ENCODE data around the gene RGS19. TPM values are rescaled to one million over a fixed set of nuclear protein-coding genes. Genes with fewer than 3 reads are reported as not detected.

RGS19 gene
- total RNA-seq, 2 donors from 2014 or later, result 9.1 to 14.5 TPM

DNA sequence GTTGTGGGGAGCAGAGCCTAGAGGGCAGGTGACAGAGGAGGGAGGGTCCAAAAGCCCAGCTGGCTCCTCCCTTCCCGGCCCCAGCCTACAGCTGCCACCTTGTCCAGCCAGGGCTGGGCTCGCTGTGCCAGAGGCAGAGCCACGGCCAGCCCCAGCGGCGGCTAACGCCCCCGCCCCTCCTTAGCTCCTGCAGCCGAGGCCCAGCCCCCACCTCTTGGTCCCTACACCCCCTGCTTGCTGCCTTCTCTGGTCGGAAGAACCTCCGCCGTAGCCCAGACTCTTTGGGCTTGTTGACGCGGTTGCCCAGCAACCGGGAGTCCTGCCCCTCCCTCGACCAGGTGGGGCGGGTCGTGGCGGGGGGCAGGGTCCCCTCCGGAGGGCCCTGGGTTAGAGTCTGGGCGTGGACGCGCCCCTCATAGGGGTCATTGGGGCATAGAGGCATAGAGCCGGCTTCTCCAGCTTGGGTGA lies 5.4 kb upstream of the RGS19 start:
- intact Hi-C loops (cut with DNase I), result no loop called here
- no peak for ATAC-seq
- H3K4me3 ChIP-seq, result no peak overlapping the region
- H3K36me3 ChIP-seq (replicated peaks in 1 of 2; ENCODE audit: insufficient read depth in 1 of 2, low read depth in 2 of 2), result no peaks in the 10 kb centered on the region
- 5 to 40% methylated on average over 2 to 23 of the region's 23 CpGs for WGBS, 2 donors
- peak in 2 of 4 donors; percentile 37 to 46 for DNase-seq
- H3K9me3 ChIP-seq, result no peaks in the 10 kb centered on the region
- H3K27me3 ChIP-seq, result peaks cover 0 to 9% of the 10 kb centered on the region in 2 donors
- no peak for TF ChIP-seq POLR2A (IDR thresholded peaks at IDR 0.05)
- TF ChIP-seq, protein P1, sequence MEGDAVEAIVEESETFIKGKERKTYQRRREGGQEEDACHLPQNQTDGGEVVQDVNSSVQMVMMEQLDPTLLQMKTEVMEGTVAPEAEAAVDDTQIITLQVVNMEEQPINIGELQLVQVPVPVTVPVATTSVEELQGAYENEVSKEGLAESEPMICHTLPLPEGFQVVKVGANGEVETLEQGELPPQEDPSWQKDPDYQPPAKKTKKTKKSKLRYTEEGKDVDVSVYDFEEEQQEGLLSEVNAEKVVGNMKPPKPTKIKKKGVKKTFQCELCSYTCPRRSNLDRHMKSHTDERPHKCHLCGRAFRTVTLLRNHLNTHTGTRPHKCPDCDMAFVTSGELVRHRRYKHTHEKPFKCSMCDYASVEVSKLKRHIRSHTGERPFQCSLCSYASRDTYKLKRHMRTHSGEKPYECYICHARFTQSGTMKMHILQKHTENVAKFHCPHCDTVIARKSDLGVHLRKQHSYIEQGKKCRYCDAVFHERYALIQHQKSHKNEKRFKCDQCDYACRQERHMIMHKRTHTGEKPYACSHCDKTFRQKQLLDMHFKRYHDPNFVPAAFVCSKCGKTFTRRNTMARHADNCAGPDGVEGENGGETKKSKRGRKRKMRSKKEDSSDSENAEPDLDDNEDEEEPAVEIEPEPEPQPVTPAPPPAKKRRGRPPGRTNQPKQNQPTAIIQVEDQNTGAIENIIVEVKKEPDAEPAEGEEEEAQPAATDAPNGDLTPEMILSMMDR (IDR thresholded peaks at IDR 0.05), result no peak
- no peak overlapping the region for H3K27ac ChIP-seq
- peaks cover 21% of the 10 kb centered on the region for H3K4me1 ChIP-seq

DNA sequence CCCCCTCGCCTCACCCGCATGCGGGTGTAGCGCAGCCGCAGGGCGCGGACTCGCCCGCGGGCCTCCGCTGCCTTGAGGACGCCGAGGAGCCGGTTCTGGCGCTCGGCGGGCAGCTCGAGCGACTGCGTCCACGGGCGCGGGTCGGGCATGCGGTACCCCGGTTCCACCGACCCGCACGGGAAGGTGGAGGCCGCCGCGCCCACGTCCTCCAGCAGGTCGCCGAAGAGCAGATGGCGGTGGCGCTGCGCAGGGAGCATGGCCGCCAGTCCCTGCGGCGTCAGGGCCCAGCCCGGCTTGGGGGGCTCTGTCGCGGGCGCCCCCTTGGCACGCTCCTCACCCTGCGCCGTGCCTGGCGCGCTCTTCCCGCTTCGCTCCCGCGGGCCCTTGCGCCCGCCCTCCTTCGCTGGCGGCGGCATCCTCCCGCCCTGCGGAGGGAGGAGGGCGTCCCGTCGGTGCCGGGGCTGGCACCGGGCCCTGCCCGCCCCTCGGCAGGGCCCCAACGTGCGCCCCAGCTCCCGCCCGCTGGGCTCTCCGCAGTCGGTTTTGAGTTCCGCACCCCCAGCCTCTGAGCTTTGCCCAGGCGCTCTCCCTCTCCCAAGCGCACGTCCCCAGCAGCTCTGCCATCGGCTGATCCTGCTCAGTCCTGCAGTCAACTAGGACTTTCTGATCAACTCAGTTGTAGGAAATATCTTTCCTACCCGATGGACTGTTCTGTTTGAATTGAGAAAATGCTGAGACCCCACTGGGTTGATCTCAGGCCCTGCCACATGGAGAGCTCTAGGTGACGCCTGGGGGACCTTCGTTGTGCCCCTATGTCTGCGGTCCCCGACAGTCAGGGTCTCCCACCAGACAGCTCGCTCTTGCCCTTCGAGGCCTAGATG lies 4.7 kb upstream of the RGS19 start, which contains the start of gene LKAAEAR1:
TSS of gene LKAAEAR1 (minus strand) at position 595 of the 881 bp plus-strand sequence. CDS start at position 416, 179 bp downstream.
- Histone ChIP-seq H3K9me3 (no peaks in the 10 kb centered on the region), H3K4me1 (peaks cover 26% of the 10 kb centered on the region), H3K4me3 (peak within 1 kb of the TSS; percentile 31 to 56), H3K27me3 (peaks cover 0 to 9% of the 10 kb centered on the region in 2 donors), H3K27ac (no peak within 1 kb of the TSS), H3K36me3 (replicated peaks in 1 of 2; ENCODE audit: insufficient read depth in 1 of 2, low read depth in 2 of 2) (no peaks in the 10 kb centered on the region)
- WGBS, 2 donors, result 5 to 15% methylated on average over 4 to 78 of the region's 86 CpGs
- TF ChIP-seq POLR2A (IDR thresholded peaks at IDR 0.05), result no peak
- TF ChIP-seq, protein P1 (IDR thresholded peaks at IDR 0.05), result no peak
- no peak for ATAC-seq
- intact Hi-C loops (cut with DNase I), result no loop called here
- no peak for DNase-seq

DNA sequence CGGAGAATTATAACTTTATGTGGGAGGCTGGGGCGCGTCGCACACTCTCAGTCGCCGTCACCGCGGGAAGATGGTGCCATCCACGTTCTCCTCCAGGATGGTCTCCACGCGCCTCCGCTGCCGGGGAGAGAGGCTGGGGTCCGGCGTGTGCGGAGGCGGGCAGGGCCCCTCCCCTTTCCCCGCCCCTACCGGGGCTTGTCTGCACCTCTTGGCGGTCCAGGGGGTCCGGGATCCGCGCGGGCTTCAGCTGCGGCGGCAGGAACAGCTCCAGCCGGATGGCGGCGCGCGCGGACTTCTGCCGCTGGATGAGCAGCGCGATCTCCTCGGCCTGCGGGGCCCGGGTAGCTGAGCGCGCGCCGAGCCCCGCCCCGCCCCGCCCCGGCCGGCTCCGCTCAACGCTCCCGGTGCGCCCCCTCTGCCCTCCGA lies 4.1 kb upstream of the RGS19 start:
- TF ChIP-seq, protein P1 (IDR thresholded peaks at IDR 0.05), result peak; percentile 34 to 64 (median 49)
- TF ChIP-seq POLR2A (IDR thresholded peaks at IDR 0.05), result no peak
- H3K27ac ChIP-seq, result no peak overlapping the region
- 1 to 40% methylated on average over 1 to 41 of the region's 52 CpGs for WGBS, 2 donors
- H3K4me1 ChIP-seq, result peaks cover 32% of the 10 kb centered on the region
- intact Hi-C loops (cut with DNase I), result no loop called here
- H3K27me3 ChIP-seq, result peaks cover 0 to 9% of the 10 kb centered on the region in 2 donors
- H3K4me3 ChIP-seq, result peak overlapping the region; percentile 31 to 56
- no peaks in the 10 kb centered on the region for H3K9me3 ChIP-seq
- peak; percentile 56 for ATAC-seq
- DNase-seq, result peak; percentile 67 to 79 (median 74)
- no peaks in the 10 kb centered on the region for H3K36me3 ChIP-seq (replicated peaks in 1 of 2; ENCODE audit: insufficient read depth in 1 of 2, low read depth in 2 of 2)

- no peak overlapping the region for H3K27ac ChIP-seq
- WGBS, 2 donors, result 20 to 28% methylated on average over 8 to 13 of the region's 13 CpGs
- no peaks in the 10 kb centered on the region for H3K36me3 ChIP-seq (replicated peaks in 1 of 2; ENCODE audit: insufficient read depth in 1 of 2, low read depth in 2 of 2)
- no peak for DNase-seq
- intact Hi-C loops (cut with DNase I), result no loop called here
- no peak for ATAC-seq
- H3K27me3 ChIP-seq, result peaks cover 0 to 9% of the 10 kb centered on the region in 2 donors
- H3K9me3 ChIP-seq, result no peaks in the 10 kb centered on the region
- no peak overlapping the region for H3K4me3 ChIP-seq
- no peak for TF ChIP-seq POLR2A (IDR thresholded peaks at IDR 0.05)
- TF ChIP-seq, protein P1 (IDR thresholded peaks at IDR 0.05), result no peak
- H3K4me1 ChIP-seq, result peaks cover 37% of the 10 kb centered on the region
Observed at GRCh38 chr20:64082820-64083377, 3.6 kb upstream of the RGS19 start.

Measured in body of pancreas (tissue), 4 donors.